RKO (cell line): ENCODE results near the gene WNT6.

Experiments used
- DNase-seq: peaks from one replicate; pipeline ENCODE4 v3.0.0-alpha.2; 2016; ENCODE audit warnings: low spot score

WNT6 gene

GRCh38 chr2:218858138-218858445 lies 1.5 kb upstream of the WNT6 start:
- no peak for DNase-seq

- no peak for DNase-seq
These were observed 692 bp upstream of the WNT6 start for GRCh38 chr2:218858671-218859555.

GRCh38 chr2:218859988-218860831 lies 605 bp downstream of the WNT6 start:
- DNase-seq: no peak

GRCh38 chr2:218860950-218861381 lies 1.4 kb downstream of the WNT6 start:
- DNase-seq: peak; percentile 92

- no peak for DNase-seq
These were observed 2.2 kb downstream of the WNT6 start for GRCh38 chr2:218861645-218862318.

GRCh38 chr2:218863021-218863520 lies 3.5 kb downstream of the WNT6 start:
- DNase-seq: no peak

- DNase-seq: no peak
These were observed 5.8 kb downstream of the WNT6 start for GRCh38 chr2:218865396-218865795.

GRCh38 chr2:218865999-218866398 lies 6.4 kb downstream of the WNT6 start:
- DNase-seq: no peak

GRCh38 chr2:218867900-218868299 lies 8.3 kb downstream of the WNT6 start:
- no peak for DNase-seq

GRCh38 chr2:218869064-218869463 lies 9.5 kb downstream of the WNT6 start:
- DNase-seq: no peak

- no peak for DNase-seq
These were observed 11.4 kb downstream of the WNT6 start for GRCh38 chr2:218870984-218871344.

GRCh38 chr2:218871345-218872302 lies 12.0 kb downstream of the WNT6 start:
- no peak for DNase-seq

- DNase-seq: no peak
These were observed 13.2 kb downstream of the WNT6 start for GRCh38 chr2:218872645-218873358.

GRCh38 chr2:218873359-218874194 lies 14.0 kb downstream of the WNT6 start:
- DNase-seq: no peak

GRCh38 chr2:218875692-218876246 lies 16.2 kb downstream of the WNT6 start:
- no peak for DNase-seq

- DNase-seq: peak; percentile 63
These were observed 17.1 kb downstream of the WNT6 start for GRCh38 chr2:218876562-218877219.

- no peak for DNase-seq
These were observed 17.7 kb downstream of the WNT6 start for GRCh38 chr2:218877331-218877730.

GRCh38 chr2:218877891-218878290 lies 18.3 kb downstream of the WNT6 start:
- no peak for DNase-seq

- no peak for DNase-seq
These were observed 18.9 kb downstream of the WNT6 start for GRCh38 chr2:218878486-218878885.
